Measurements from ENCODE around the gene FADS2.
A peak's percentile ranks its signal among the peaks of the same experiment; 100 is the strongest.

Gene FADS2

DNA sequence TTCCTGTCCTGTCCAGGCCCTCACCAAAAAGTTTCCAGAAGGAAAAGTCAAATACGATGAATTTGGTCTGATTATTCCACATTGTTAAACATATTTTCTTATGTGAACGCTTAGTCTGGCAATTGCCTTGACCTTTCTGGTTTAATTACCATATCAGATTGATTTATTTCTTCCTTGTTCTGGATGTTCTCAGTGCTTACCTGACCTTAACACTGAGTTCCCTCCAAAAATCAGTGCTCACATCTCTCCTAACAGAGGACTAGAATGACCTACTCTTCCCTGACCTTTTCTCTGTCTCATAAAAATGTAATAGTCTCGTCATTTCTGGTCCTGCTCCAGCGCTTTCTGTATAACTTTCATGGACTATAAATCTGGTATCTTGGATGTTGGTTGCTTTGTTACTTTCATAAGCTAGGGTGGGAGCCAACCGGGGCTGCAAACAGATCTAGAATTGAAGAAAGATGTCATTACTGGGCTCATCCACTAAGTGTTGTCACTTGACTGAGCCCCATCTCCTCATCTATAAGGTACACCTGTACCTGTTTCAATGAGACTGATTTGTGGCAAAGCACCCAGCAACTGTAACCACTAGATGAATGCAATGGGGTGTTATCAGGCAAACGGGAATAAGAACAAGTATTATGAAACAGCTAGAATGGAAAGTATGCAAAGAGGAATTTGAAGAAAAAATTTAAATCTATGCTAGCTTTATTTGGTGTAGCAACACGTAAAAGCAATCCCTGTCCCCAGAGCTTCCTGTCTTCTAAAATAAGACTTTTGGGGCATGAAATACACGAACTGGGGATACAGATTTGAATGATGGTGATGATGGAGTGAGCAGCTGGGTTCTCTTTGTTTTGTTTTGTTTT is 2.4 kb downstream of the FADS2 start:
- no peak overlapping the region for H3K27ac ChIP-seq (replicated peaks)
- DNase-seq (ENCODE audit: low read depth in 1 of 2, low spot score in 1 of 2) = no peak
- peaks cover 34% of the 10 kb centered on the region for H3K27me3 ChIP-seq (ENCODE audit: insufficient read depth, poor library complexity, severe bottlenecking)
- H3K4me3 ChIP-seq (replicated peaks; ENCODE audit: insufficient read depth, low read length) = no peak overlapping the region
- TF ChIP-seq, protein P1, sequence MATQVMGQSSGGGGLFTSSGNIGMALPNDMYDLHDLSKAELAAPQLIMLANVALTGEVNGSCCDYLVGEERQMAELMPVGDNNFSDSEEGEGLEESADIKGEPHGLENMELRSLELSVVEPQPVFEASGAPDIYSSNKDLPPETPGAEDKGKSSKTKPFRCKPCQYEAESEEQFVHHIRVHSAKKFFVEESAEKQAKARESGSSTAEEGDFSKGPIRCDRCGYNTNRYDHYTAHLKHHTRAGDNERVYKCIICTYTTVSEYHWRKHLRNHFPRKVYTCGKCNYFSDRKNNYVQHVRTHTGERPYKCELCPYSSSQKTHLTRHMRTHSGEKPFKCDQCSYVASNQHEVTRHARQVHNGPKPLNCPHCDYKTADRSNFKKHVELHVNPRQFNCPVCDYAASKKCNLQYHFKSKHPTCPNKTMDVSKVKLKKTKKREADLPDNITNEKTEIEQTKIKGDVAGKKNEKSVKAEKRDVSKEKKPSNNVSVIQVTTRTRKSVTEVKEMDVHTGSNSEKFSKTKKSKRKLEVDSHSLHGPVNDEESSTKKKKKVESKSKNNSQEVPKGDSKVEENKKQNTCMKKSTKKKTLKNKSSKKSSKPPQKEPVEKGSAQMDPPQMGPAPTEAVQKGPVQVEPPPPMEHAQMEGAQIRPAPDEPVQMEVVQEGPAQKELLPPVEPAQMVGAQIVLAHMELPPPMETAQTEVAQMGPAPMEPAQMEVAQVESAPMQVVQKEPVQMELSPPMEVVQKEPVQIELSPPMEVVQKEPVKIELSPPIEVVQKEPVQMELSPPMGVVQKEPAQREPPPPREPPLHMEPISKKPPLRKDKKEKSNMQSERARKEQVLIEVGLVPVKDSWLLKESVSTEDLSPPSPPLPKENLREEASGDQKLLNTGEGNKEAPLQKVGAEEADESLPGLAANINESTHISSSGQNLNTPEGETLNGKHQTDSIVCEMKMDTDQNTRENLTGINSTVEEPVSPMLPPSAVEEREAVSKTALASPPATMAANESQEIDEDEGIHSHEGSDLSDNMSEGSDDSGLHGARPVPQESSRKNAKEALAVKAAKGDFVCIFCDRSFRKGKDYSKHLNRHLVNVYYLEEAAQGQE (IDR thresholded peaks at IDR 0.05; ENCODE audit: insufficient replicate concordance, low read depth) = no peak
- TF ChIP-seq, protein P2, sequence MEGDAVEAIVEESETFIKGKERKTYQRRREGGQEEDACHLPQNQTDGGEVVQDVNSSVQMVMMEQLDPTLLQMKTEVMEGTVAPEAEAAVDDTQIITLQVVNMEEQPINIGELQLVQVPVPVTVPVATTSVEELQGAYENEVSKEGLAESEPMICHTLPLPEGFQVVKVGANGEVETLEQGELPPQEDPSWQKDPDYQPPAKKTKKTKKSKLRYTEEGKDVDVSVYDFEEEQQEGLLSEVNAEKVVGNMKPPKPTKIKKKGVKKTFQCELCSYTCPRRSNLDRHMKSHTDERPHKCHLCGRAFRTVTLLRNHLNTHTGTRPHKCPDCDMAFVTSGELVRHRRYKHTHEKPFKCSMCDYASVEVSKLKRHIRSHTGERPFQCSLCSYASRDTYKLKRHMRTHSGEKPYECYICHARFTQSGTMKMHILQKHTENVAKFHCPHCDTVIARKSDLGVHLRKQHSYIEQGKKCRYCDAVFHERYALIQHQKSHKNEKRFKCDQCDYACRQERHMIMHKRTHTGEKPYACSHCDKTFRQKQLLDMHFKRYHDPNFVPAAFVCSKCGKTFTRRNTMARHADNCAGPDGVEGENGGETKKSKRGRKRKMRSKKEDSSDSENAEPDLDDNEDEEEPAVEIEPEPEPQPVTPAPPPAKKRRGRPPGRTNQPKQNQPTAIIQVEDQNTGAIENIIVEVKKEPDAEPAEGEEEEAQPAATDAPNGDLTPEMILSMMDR (IDR thresholded peaks at IDR 0.05; ENCODE audit: insufficient read depth, low read length) = no peak
- TF ChIP-seq GABPA (IDR thresholded peaks at IDR 0.05; ENCODE audit: low read depth) (no peak), SPI1 (IDR thresholded peaks at IDR 0.05; ENCODE audit: borderline replicate concordance, low read depth) (no peak)

DNA sequence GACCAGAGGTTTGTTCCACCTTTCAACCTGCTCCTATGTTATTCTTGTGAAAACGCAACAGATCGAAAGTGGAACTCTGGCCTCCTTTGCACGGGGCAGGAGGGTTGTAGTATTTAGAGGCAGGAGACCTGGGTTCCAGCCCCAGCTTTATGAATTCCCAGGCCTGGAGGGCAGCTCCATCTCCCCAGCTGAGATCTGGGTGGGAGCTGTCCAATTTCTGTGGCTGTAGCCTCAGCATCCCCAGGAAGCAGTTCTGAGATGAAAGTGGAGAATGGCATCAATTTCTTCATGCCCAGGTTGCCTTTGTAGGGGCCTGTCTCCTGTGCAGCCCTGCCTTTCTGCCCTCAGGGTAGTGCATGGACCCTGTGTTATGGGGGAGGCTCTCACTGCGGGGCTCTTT is 4.1 kb downstream of the FADS2 start:
- TF ChIP-seq, protein P1 (IDR thresholded peaks at IDR 0.05; ENCODE audit: insufficient replicate concordance, low read depth) = peak; percentile 80
- no peak for TF ChIP-seq POLR2AphosphoS5 (IDR thresholded peaks at IDR 0.05; ENCODE audit: low read depth)
- DNase-seq (ENCODE audit: low read depth in 1 of 2, low spot score in 1 of 2) = no peak
- Histone ChIP-seq H3K27ac (replicated peaks) (no peak overlapping the region), H3K27me3 (ENCODE audit: insufficient read depth, poor library complexity, severe bottlenecking) (peaks cover 28% of the 10 kb centered on the region), H3K4me3 (replicated peaks; ENCODE audit: insufficient read depth, low read length) (no peak overlapping the region)

DNA sequence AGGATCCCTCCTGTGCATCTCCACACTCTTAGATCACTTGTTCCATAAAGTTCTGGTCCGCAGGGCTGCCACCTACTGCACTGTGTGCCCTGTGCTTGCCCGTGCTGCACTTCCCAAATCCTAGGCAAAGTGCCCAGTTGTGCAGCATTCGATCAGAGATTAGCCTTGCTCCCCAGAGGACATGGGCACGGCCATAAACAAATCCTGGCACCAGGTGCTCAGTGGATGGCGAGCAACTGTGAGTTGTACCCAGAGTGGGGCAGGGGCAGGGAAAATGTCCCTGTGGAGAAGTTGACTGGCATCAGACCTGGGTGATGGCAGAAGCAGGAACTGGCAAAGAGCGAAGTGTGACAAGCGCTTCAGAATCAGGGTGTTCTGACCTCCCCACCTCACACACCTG is 4.7 kb downstream of the FADS2 start:
- no peak overlapping the region for H3K27ac ChIP-seq (replicated peaks)
- no peak overlapping the region for H3K4me3 ChIP-seq (replicated peaks; ENCODE audit: insufficient read depth, low read length)
- no peak for TF ChIP-seq POLR2AphosphoS5 (IDR thresholded peaks at IDR 0.05; ENCODE audit: low read depth)
- TF ChIP-seq, protein P2 (IDR thresholded peaks at IDR 0.05; ENCODE audit: insufficient read depth, low read length) = no peak
- TF ChIP-seq, protein P1 (IDR thresholded peaks at IDR 0.05; ENCODE audit: insufficient replicate concordance, low read depth) = no peak
- no peak for DNase-seq (ENCODE audit: low read depth in 1 of 2, low spot score in 1 of 2)
- peaks cover 24% of the 10 kb centered on the region for H3K27me3 ChIP-seq (ENCODE audit: insufficient read depth, poor library complexity, severe bottlenecking)
